ENCODE data around the gene ZNF23. TPM values are rescaled to one million over a fixed set of nuclear protein-coding genes. Genes with fewer than 3 reads are reported as not detected.

The ZNF23 gene
- 5.4 to 7.6 TPM (median 6.3 TPM) in 5 replicates for total RNA-seq (2022; extraction: Qiagen RNA extraction)

DNA sequence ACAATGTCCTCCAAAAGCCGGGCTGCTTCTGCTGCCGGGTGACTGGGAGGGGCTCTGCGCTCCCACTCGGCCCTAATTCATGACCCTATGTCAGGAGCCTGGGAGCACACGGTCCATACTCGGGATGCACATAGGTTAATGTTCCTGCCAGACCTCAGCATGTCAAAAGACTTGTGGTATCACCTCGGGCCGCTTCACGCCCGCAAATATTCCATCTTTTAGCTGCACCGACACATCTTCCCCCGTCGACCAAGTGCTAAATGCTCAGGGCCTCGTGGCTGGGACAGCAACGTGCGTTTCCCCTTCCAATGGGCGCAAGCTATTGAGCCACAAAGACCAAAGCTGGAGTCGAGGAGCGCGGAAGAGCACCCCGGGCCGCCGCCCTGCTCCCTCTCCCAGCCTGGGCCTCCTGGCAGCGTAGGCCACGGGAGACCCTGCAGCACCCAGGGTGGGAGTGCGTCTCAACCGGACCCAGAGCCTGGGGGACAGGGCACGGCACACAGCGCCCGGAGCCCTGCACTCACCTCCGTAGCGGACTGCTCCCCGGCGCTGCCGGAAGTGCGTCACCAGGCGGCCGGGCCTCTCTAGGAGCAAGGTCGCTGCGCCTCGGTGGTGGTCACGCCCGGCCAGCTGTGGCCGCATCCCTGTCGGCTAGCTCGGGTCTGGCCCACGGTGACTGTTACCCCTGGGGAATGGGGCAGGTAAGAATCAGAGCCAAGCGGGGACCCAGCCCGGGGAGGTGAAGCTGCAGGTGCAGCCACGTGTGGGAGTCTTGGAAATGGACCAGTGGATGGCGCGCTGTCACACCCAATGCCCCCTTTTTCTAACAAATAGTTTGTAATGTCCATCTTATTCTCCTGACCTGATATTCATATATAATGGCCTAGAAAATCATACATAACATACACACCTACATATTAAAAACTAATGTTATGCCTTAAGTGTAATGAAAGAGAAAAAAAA, at the start of gene ZNF23:
TSS of gene ZNF23 (minus strand) at position 562 of the 963 bp plus-strand sequence. CDS start 5,451 bp downstream, outside the sequence.

DNA sequence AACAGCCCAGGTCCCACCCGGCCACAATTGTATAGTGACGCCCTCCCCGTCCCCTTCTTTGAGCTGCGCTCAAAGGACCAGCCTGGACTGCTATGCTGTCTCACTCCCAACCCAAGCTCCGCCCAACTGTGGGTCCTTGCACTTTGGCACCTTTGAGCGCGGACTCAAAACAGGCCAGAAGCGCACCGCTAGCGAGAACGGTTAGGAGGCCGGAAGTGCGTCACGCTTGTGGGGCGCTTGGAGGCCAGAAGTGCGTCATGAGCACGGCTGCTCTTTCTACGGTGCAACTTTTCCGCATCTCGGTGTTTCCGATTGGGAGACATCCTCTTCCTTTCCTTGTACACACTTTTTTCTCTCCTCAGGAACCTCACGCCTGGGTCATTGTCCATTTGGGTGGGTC, 27.1 kb upstream of the ZNF23 start, which contains the start of gene ZNF19:
TSS of gene ZNF19 (minus strand) at position 203 of the 400 bp plus-strand sequence. CDS start 7,210 bp downstream, outside the sequence.

DNA sequence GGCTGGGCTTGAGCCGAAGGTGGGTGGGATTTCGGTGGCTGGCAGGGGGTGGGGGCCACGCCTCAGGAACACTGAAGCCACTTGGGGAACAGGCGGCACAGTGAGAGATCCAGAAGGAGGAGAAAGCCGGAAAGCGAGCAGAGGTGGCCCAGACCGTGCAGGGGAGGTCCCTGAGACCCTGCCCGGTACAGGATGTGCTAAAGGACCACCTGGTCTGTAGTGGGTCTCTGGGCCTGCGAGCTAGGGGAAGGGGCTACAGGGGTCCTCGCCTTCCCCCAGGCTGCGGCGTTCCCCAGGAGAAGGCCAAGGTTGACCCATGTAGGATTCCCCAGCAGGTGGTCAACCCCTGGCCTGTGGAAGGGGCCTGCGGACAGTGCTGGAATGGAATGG, 20.0 kb downstream of the ZNF23 start, which contains the start of gene TLE7:
TSS of gene TLE7 (minus strand) at position 4 of the 390 bp plus-strand sequence. CDS start 8,730 bp downstream, outside the sequence.

Other genes with a start within 250 kb of the ZNF23 start
- 0.18 to 0.65 TPM (median 0.39 TPM) in 5 replicates for gene HYDIN, start 231.5 kb downstream of the ZNF23 start, total RNA-seq (2022; extraction: Qiagen RNA extraction)
- 11.6 to 15.2 TPM (median 12.6 TPM) in 5 replicates for gene CMTR2, start 172.8 kb downstream of the ZNF23 start, total RNA-seq (2022; extraction: Qiagen RNA extraction)
- 4.5 to 8.0 TPM (median 5.4 TPM) in 5 replicates for gene CALB2, start 103.5 kb downstream of the ZNF23 start, total RNA-seq (2022; extraction: Qiagen RNA extraction)
- not detected in 5 replicates for gene TLE7, start 20.2 kb downstream of the ZNF23 start, total RNA-seq (2022; extraction: Qiagen RNA extraction)
- 1.3 to 1.9 TPM (median 1.7 TPM) in 5 replicates for gene ZNF19, start 27.1 kb upstream of the ZNF23 start, total RNA-seq (2022; extraction: Qiagen RNA extraction)
- 0.08 TPM in 1 of 5 replicates, not detected in the others for gene CHST4, start 64.2 kb upstream of the ZNF23 start, total RNA-seq (2022; extraction: Qiagen RNA extraction)
- 0.04 to 0.05 TPM in 2 of 5 replicates, not detected in the others for gene TAT, start 114.8 kb upstream of the ZNF23 start, total RNA-seq (2022; extraction: Qiagen RNA extraction)
- 0.19 to 0.34 TPM (median 0.29 TPM) in 5 replicates for gene MARVELD3, start 163.9 kb upstream of the ZNF23 start, total RNA-seq (2022; extraction: Qiagen RNA extraction)

Data from A549 treated with Mapracorat at 1 μM for 4 hours (cell line).